GM21723 (cell line): ENCODE data around the gene PLPP7.

ENCODE experiments used
- ATAC-seq: cut with Tn5 transposase; IDR thresholded peaks from one replicate; pipeline ENCODE4 v1.9.1; 2021; ENCODE audit warnings: mild to moderate bottlenecking, moderate library complexity; ENCODE audit not compliant: unreplicated experiment

PLPP7 gene

DNA sequence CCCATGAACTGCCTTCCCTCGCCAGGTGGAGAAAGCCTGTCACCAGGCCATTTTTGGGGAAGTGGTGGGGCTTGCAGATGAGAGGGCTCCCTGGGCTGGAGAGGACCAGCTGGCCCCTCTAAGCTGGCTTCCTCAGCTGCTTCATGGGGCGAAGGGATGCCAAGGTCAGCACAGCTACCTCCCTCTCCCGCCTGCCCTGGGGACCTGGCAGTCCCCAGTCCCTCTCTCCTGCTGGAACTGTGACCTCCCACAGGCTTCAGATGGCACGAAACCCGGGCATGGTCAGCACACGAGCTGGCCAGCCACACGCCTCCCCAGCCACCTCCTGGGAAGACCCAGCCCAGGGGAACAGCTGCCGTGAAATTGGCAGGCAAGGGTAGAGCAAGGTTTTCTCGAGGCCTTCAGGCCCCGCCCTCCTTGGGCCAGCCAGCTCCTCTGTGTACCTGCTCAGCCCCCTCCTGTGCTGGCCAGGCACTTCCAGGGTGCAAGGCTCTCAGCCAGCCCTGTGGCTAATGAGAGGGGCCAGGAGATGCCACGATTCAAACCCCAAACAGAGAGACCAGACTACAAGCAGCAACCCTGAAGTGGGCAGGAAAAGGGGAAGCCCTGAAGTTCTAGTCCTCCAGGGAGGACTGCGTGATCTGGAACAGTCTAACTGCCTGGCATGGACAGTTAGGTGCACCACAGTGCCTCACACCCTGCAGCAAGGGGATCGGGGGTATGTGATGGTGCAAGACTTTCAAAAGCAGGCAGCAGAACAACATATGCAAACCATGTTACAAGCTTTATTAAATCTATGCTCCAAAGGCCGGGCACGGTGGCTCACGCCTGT is 12.9 kb downstream of the PLPP7 start:
- ATAC-seq: no peak

DNA sequence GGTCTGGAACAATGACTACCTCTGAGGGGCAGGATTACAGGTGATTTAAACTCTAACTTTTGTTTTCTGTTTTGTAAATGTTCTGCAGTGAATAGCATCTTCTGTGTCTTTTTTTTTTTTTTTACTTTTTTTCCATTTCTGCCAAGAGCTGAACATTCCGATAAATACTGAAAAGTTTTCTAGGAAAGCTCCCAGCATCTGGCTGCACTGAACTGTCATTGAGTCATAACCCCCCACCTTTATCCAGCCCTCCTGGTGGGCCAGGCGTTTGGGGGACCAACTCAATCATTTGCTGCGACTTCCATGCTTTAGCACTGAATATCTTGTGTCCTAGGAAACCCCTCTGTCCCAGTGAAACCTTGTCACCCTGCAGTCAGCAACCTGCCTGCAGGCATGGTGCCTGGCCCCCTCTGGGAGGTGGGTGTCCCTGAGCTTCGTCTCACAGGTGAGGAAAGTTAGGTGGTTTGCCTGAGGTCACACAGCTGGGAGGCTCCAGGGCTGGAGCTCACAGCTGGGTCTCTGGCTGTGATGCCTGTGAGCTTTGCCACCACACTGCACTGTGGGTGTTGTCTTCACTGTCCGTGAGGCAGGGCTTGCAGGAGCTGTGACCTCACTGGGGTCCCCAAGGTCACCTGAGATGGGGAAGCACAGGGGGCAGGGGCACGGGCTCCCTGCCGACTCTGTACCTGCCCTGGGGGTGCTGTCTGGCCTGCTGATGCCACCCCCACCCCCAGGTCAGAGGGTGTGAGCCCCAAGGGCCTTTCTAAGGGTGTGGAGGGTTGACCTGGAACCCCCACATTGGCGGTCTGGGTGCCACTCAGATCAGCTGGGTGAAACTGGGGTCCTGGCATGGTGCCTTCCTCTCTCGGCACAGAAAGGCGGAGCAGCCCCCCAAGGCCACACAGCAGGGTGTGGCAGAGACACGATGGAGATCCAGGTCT is 14.1 kb downstream of the PLPP7 start:
- ATAC-seq: no peak

DNA sequence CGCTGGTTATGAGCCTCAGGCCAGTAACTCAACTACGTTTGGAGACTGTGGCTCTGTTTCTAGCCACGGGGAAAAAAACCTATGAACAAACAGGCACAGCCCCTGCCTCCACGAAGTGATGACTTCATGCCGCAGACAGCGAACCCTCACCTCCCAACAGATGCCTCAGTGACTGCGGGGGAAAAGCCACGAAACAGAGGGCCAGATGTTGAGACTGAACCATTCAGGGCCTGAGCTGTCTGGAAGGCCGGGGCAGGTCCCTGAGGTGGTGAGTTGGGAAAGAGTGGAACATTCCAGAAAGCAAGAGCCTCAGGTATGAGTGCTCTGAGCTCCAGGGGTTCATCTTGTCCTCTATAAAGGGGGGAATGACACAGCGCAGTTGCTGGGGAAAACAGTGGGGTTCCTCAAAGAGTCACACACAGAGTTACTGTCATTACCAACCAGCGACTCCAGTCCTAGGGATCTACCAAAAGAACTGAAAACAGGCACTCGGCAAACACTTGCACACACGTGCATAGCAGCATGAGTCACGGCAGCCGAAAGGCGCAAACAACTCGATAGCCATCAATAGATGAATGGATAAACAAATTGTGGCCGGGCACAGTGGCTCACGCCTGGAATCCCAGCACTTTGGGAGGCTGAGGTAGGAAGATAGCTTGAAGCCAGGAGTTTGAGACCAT is 15.3 kb downstream of the PLPP7 start:
- ATAC-seq: no peak

DNA sequence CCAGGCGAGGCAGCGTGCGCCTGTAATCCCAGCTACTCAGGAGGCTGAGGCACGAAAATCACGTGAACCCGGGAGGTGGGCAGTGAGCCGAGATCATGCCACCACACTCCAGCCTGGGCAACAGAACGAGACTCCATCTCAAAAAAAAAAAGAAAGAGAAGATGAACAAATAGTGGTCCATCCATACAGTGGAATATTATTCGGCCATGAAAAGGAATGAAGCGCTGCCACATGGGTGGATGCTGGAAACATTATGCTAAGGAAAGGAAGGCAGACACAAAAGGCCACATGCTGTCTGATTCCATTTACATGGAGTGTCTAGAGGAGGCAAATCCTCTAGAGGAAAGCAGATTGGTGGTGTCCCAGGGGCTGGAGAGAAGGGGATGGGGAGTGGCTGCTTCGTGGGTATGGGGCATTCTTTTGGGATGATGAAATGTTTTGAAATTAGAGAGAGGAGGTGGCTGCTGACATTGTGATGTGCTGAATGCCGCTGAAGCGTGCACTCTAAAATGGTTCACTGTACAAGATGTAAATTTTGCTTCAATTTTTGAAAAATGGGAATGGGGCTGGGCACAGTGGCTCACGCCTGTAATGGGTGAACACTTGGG is 17.0 kb downstream of the PLPP7 start:
- no peak for ATAC-seq

DNA sequence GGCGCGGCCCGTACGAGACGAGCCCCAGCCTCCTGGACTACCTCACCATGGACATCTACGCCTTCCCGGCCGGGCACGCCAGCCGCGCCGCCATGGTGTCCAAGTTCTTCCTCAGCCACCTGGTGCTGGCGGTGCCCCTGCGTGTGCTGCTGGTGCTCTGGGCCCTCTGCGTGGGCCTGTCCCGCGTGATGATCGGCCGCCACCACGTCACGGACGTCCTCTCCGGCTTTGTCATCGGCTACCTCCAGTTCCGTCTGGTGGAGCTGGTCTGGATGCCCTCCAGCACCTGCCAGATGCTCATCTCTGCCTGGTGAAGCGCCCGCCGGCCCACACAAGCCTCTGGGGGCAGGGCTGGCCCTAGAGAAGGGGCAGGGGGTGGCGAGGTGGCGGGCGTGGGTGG is 18.5 kb downstream of the PLPP7 start:
- no peak for ATAC-seq

DNA sequence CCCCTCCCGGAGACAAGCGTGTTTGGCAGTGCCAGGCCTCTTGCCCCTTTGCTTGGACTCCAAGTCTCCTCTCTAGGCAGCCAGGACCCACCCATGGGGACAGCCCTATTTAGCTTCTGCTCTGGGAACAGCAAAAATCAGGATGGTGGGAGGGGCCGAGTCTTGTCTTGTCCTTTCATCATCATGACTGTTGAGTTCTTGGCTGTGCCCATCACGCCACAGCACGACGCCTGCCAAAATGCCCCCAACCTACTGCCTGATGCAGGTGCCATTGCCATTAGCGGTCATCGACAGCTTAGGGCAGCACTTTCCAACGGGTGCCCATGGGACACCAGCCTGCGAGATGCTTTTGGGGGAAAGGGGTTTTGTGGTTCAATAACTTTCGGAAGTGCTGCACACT is 18.9 kb downstream of the PLPP7 start:
- no peak for ATAC-seq

DNA sequence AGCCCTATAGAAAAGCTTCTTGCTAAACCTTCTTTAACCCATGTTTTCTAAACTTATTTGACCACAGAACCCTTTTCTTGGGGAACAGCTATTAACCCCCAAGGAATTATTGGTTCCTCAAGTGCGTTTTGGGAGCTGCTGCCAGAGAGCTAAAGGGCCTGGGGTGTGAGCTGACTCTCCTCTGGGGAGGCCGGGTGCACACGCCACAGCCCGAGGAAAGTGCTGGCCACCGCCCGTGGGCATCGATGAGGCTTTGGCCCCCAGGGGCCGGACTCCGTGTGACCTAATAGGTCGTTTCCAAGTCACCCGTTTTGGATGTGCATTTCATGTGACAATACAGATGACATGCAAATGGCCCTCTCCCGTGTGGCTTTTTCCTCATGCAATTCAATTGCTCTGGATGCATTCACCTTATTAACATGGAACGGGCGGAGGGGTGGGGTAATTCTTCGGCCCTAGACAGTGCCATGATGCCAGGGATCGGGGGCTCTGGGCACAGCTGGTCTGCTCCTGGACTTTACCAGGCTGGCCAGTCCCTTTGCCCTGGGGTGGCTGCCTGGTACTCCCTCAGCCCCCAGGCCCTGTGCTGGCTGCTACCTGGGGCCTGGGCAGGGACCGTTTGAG is 19.5 kb downstream of the PLPP7 start:
- no peak for ATAC-seq

DNA sequence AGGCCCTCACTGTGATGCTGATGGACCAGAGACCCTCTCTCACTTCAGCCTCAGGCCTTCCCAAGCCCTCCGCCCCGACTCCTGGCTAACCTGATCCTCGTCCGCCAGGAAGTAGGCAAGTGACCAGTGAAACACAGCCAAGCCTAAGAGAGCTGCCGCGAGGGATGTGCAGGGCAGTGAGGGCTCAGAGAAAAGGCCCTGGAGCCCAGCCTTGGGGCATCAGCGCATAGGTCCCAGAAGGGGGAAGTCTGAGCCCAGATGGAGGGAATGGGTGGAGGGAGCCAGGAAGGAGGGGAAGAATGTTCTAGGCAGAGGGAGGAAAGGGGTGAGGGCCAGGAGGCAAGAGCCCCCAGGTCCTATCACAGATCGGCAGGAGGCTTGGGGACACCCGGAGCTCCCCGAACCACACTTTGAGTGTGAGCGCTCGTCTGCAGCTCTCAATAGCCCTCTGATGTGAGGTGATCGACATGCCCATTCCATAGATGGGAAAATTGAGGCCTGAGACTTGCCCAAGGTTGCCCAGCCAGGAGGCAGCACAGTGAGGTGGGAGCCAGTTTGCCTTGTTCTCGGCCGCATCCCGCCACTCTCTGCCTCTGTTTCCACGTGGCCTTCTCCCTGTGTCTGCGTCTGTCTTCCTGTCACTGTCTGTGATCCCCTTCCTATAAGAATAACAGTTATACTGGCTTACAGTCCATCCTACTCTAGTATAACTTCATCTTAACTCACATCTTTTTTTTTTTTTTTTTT is 20.2 kb downstream of the PLPP7 start:
- no peak for ATAC-seq

DNA sequence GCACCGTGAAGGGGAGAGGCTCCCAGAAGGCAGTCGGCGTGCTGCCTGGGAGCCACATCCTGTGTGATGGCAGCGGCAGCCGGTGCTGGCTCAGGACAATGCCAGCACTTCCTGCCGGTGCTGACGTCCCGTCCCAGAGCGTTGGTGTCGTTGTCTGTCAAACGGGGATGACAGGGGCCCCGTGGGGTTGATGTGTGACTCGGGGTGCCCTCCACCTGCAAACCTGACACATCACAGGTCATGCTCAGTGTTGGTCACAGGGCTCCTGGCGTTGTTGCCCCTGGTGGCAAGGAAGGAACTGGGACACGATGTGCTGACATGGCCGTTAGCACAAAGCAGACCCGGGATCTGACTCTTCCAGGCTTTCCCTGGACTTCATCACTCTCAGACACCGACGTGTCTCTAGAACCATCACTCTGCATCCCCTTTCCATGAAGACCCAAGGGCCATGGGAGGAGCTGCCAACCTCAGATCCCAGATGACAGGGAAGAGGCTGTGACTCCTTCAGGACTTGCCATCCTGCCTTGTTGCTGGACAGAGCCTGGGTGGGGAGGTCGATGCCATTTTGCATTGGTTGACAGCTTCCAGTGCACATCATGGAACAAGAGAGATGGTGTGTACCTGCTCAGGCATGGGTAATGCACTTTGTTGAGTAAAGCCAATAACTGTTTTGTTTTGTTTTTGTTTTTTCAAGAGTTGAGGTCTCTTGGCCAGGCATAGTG is 21.5 kb downstream of the PLPP7 start:
- ATAC-seq: no peak

DNA sequence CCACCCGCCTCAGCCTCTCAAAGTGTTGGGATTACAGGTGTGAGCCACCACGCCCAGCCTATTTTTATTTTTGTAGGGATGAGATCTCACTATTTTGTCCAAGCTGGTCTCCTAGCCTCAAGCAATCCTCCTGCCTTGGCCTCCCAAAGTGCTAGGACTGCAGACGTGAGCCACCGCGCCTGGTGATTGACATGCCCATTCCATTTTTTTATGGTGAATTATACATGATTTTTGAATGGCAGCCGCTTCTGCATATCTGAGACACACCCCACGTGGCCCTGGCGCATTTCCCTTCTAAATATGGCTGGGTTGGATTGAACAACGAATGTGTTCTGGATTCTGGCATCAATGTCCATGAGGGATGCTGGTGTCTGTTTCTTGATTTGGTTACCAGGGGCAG is 22.7 kb downstream of the PLPP7 start:
- no peak for ATAC-seq

DNA sequence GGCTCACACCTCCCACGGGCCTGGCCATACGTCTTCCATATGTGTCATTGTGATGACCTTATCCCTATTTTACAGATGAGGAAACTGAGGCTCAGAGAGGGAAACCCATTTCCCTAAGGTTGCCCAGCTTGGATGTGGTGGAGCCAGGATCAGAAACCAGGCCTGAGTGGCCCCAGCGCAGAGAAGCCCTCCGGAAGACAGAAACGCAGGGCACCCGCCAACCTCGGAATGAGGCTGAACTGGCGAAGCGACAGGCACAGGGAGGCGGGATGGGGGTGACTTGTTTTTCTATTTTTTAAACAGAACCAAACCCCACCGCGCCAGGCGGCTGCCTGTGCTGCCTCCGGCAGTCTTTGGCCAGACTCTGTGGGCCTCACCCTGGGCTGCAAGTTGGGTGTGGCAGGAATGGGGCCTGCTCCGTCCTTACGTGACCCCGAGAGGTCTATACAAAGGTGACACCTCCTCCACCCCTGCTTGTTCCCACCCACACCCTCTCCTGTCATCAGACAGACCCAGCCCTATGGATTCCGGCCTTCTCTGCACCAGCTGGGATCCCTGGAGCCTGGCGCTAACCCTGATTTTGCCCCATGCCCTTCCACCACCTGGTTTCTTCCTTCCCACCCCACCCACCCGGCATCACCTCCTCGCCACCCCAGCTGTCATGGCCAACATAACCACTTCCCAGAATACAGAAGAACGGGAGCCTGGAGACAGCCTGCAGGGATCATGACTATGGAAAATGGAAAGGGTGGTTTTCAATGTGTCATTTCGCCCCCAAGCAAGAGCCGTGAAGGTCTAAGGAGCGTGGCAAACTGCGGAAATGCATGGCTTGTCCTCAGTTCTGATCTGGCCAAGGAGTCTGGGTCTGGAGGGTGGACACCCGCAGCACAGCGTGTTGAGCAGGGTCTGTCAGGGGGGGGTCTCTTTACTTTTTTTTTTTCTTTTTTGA is 23.6 kb downstream of the PLPP7 start:
- no peak for ATAC-seq

DNA sequence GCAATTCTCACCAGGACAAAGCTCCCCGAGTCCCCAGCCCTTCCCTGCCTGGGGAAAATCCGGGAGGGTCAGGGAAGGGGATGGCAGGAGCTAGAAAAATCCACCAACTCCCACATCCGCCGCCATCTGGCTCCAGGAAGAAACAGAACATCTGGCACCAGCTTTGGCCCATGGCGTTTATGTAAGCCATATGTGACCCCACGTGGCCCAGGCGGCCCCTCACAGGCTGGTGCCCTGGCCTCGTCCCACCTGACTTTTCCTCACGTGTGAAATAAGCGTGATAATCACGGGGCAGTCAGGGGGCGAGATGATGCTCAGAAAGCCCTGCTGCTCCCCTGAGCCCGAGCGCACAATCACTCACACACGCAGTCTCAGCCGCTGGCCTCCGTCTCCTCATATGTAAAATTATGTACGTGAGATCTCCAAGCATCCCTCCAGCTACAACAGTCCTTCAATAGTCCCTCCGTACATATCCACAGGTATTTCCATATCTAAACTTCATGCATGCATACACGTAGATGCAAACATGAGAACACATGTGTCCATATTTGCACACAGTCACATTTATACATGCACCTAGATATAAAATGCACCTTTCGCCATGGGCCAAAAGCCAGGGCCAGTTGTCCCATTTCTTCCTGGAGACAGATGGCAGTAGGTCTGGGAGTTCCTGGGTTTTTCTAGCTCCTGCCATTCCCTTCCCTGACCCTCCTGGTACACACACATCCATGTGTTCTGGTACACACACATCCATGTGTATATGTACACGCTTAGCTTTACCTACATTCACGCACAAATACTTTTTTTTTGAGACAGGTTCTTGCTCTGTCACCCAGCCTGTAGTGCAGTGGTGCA is 28.9 kb downstream of the PLPP7 start:
- no peak for ATAC-seq

DNA sequence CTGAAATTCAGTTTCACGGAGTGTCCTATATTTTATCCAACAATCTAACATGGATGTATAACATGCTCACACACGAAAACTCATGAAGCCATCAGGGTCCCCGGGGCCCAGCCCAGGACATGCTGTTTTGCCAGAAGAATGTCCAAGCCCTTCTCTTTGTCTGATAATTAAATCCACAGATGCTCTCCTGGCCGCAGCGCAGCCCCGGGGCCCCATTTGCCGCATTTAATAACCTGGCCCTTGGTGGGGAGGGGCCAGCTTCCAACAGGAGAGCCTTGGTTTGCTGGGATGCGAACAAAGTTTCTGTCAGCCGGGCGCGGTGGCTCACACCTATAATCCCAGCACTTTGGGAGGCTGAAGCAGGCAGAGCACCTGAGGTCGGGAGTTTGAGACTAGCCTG is 30.0 kb downstream of the PLPP7 start:
- no peak for ATAC-seq

DNA sequence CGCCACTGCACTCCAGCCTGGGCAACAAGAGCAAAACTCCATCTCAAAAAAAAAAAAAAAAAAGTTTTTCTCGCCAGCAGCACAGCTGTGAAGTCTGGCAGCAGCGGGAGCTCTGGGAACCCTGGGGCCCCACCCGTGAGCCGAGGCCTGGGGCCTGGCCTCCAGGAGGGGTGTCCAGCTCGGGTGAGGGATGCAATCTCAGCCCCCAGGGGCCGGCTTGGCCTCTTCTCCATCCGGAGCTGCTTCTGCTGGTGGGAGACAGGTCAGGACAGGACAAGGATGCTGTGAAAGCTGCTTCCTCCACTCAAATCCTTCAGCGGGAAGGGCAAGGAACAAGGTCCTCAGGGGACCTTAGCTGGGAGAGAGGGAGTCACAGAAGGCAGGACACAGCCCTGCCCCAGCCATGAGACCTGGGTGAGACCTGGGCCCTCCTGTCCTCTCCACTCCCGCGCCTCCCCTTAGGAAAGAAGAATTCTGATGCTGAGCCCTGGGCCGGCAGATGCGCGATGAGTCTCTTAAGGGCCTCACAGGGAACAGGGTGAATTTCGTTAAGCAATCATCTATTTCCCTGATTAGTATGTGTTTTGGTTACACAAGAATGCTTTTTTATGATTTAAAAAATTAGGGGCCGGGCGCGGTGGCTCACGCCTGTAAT is 30.6 kb downstream of the PLPP7 start:
- no peak for ATAC-seq

DNA sequence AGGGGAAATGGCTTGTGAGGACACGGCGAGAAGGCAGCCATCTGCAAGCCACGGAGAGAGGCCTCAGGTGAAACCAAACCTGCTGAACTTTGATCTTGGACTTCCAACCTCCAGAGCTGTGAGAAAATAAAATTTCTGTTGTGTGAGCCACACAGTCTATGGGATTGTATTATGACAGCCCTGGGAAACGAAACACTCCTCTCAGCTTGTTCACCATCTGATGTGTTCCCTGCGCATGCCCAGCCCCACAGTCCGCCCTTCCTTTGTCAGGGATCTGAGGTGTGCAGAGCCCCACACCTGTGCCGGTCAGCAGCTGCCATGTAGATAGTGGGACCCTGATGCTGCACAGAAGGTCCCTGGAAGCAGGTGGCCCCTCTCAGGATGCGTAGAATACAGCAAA is 34.1 kb downstream of the PLPP7 start:
- no peak for ATAC-seq
